Gastroesophageal sphincter (tissue), 3 donors: ENCODE measurements around the gene FSCN2.

Source experiments
- EP300 ChIP-seq: sonication (generic); formaldehyde crosslinking; IDR thresholded peaks from one replicate; pipeline ENCODE4 v1.6.1; 2017; ENCODE audit warnings: antibody characterized with exemption, mild to moderate bottlenecking
- POLR2A ChIP-seq, 2 donors: fragments of 450-650 bp; IDR thresholded peaks; one replicate each; pipeline ENCODE4 v1.6.1; 2017; ENCODE audit warnings: antibody characterized with exemption in 2 of 2, mild to moderate bottlenecking in 2 of 2, moderate library complexity in 1 of 2
- POLR2AphosphoS5 ChIP-seq: sonication (generic); formaldehyde crosslinking; IDR thresholded peaks from one replicate; pipeline ENCODE4 v1.6.1; 2017; ENCODE audit warnings: antibody characterized with exemption
- TF ChIP-seq, protein P1 (sequence below), 4 experiments: fragments of 200-600 bp in 2 of 4; fragments of 450-650 bp in 2 of 4; sonication (generic) in 1 of 4; IDR thresholded peaks; one replicate each; pipeline ENCODE4 v1.5.1; 2017 to 2019; ENCODE audit warnings: antibody characterized with exemption in 4 of 4, mild to moderate bottlenecking in 2 of 4, moderate library complexity in 2 of 4

DNA sequence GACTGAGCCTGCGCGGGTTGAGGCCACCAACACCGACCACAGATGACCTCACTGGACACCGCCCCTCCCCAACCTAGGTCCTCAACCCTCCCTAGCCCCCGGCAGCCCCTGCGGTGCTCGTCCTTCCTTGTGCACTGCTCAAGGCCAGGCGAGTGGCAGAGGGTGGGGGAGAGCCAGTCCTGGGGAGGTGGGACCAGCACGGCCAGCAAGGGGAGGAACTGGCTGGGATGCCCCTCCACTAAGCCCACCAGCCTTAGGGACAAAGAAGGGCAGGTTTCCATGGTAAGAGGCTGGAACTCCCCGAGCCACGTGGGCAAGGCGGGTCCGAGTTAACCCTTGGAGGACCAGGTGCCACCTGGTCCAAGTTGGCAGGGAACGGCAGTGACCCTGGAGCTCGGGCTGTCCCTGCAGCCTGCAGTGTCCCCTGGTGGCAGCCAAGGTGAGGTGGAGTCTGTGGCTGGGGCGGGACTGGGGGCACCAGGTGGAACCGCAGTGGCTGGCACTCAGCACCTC is 9.2 kb downstream of the FSCN2 start:
- TF ChIP-seq, protein P1, sequence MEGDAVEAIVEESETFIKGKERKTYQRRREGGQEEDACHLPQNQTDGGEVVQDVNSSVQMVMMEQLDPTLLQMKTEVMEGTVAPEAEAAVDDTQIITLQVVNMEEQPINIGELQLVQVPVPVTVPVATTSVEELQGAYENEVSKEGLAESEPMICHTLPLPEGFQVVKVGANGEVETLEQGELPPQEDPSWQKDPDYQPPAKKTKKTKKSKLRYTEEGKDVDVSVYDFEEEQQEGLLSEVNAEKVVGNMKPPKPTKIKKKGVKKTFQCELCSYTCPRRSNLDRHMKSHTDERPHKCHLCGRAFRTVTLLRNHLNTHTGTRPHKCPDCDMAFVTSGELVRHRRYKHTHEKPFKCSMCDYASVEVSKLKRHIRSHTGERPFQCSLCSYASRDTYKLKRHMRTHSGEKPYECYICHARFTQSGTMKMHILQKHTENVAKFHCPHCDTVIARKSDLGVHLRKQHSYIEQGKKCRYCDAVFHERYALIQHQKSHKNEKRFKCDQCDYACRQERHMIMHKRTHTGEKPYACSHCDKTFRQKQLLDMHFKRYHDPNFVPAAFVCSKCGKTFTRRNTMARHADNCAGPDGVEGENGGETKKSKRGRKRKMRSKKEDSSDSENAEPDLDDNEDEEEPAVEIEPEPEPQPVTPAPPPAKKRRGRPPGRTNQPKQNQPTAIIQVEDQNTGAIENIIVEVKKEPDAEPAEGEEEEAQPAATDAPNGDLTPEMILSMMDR (IDR thresholded peaks at IDR 0.05), result peak in 3 of 4 experiments; percentile 59 to 77 (median 75)
- TF ChIP-seq EP300, result no peak
- TF ChIP-seq POLR2A (IDR thresholded peaks at IDR 0.05), result no peak
- TF ChIP-seq POLR2AphosphoS5, result no peak
